Esophagus muscularis mucosa (tissue), 4 donors: ENCODE results near the gene DR1.

Experiments
- CTCF ChIP-seq, 3 experiments: fragments of 200-600 bp in 2 of 3; fragments of 450-650 bp in 1 of 3; sonication (generic) in 2 of 3; IDR thresholded peaks; one replicate each; pipeline ENCODE4 v1.5.1; 2017 to 2019; ENCODE audit warnings: antibody characterized with exemption in 3 of 3, mild to moderate bottlenecking in 2 of 3, moderate library complexity in 1 of 3
- EP300 ChIP-seq: sonication (generic); formaldehyde crosslinking; IDR thresholded peaks from one replicate; pipeline ENCODE4 v1.6.1; 2017; ENCODE audit warnings: antibody characterized with exemption
- POLR2A ChIP-seq: fragments of 450-650 bp; IDR thresholded peaks from one replicate; pipeline ENCODE4 v1.6.1; 2017; ENCODE audit warnings: antibody characterized with exemption, moderate library complexity, mild to moderate bottlenecking, low read depth

DNA sequence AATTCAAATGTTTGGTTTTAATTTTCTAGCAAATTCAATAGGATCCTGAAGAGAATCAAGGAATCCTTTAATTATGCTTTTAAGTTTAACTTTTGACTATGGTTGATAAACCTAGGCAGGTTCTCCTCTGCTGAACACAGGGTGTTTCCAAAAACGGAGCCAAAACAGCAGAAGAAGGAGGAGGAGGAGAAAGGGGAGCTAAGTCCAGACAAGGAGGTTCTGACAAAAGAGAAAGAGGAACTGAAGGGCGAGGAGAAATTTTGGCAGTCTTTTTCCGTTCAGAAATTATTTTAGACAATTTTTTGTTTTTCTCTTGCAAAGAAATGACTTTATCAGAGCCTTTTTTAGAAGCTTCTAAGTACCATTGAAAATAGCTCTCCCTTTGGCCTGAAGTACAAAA lies 69.0 kb downstream of the DR1 start:
- TF ChIP-seq CTCF (IDR thresholded peaks at IDR 0.05) (no peak), POLR2A (no peak), EP300 (no peak)
